Type B pancreatic cell (in vitro differentiated cells): ENCODE data around the gene LMCD1. TPM values are rescaled to one million over a fixed set of nuclear protein-coding genes. Genes with fewer than 3 reads are reported as not detected.

Experiments
- DNase-seq: peaks from one replicate; pipeline ENCODE4 v3.0.0; 2021; ENCODE audit warnings: mixed read lengths; ENCODE audit not compliant: unreplicated experiment; ENCODE audit errors: extremely low spot score
- H3K27ac Mint-ChIP-seq: 2 replicates; pipeline ENCODE4 v1.8.0; 2021; ENCODE audit warnings: mild to moderate bottlenecking, mixed read lengths
- H3K27me3 Mint-ChIP-seq: 2 replicates; pipeline ENCODE4 v1.8.0; 2021; ENCODE audit warnings: mixed read lengths
- H3K36me3 Mint-ChIP-seq: 2 replicates; pipeline ENCODE4 v1.8.0; 2021; ENCODE audit warnings: mixed read lengths
- H3K4me1 Mint-ChIP-seq: one replicate; pipeline ENCODE4 v1.8.0; 2021; ENCODE audit warnings: mixed read lengths; ENCODE audit not compliant: unreplicated experiment
- H3K4me3 Mint-ChIP-seq: 2 replicates; pipeline ENCODE4 v1.8.0; 2021; ENCODE audit warnings: mild to moderate bottlenecking, mixed read lengths
- H3K9me3 Mint-ChIP-seq: 2 replicates; pipeline ENCODE4 v1.8.0; 2021; ENCODE audit warnings: mixed read lengths
- total RNA-seq: library from RNA; stranded (reverse); gene quantifications from 2 replicates; pipeline ENCODE4 v1.2.1, GENCODE V29; 2021; ENCODE audit warnings: low replicate concordance
- TF ChIP-seq, protein P1 (sequence below): fragments of 200-600 bp; sonication (generic); conservative IDR thresholded peaks from 2 replicates; pipeline ENCODE4 v1.5.0; 2021; ENCODE audit warnings: antibody characterized with exemption, mild to moderate bottlenecking

LMCD1 gene
- total RNA-seq, 1 donor from 2014 or later, result 33.1 TPM

DNA sequence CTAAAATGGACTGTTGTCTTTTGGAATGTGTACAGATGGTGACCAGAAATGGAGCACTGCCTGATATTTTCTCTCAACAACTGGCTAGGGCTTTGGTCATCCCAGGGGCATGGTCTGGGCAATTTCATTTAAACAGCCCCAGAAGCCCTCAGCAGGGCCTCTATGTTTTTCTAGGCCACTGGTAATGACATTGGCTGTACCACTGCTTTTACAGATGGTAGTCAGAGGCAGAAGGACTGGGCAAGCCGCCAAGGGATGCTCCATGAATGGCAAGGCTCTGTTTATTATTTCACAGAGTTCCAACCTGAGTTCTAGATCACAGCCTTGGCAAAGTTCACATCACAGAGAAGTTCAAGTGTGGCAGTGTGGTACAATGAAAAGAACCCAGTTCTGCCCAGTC is 37.0 kb upstream of the LMCD1 start:
- H3K27me3 Mint-ChIP-seq, result peaks cover 3% of the 10 kb centered on the region
- peaks cover 5% of the 10 kb centered on the region for H3K9me3 Mint-ChIP-seq
- peaks cover 4% of the 10 kb centered on the region for H3K4me1 Mint-ChIP-seq
- TF ChIP-seq, protein P1, sequence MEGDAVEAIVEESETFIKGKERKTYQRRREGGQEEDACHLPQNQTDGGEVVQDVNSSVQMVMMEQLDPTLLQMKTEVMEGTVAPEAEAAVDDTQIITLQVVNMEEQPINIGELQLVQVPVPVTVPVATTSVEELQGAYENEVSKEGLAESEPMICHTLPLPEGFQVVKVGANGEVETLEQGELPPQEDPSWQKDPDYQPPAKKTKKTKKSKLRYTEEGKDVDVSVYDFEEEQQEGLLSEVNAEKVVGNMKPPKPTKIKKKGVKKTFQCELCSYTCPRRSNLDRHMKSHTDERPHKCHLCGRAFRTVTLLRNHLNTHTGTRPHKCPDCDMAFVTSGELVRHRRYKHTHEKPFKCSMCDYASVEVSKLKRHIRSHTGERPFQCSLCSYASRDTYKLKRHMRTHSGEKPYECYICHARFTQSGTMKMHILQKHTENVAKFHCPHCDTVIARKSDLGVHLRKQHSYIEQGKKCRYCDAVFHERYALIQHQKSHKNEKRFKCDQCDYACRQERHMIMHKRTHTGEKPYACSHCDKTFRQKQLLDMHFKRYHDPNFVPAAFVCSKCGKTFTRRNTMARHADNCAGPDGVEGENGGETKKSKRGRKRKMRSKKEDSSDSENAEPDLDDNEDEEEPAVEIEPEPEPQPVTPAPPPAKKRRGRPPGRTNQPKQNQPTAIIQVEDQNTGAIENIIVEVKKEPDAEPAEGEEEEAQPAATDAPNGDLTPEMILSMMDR, result no peak
- DNase-seq, result no peak
- H3K27ac Mint-ChIP-seq, result no peak overlapping the region
- H3K36me3 Mint-ChIP-seq, result no peaks in the 10 kb centered on the region
- H3K4me3 Mint-ChIP-seq, result no peak overlapping the region

DNA sequence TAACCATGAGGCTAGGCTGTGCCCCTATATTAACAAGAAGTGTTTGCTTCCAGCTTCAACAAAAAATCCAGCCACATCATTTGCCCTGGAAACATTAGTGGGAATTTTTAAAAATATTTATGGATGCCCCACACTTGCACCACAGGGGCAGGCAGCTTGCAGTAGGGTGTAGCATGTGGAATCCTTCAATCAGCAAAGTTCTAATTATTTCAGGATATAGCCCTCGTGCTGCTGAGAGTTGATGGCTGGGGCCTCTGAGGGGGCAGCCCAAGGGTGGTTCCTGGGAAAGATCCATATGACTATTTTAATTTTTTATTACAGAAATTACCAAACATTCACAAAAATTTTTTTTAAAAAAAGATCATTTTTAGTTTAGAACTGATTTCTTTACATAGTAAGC is 35.1 kb upstream of the LMCD1 start:
- no peak for DNase-seq
- Mint-ChIP-seq H3K9me3 (no peaks in the 10 kb centered on the region), H3K4me3 (no peak overlapping the region), H3K36me3 (no peaks in the 10 kb centered on the region), H3K27me3 (peaks cover 3% of the 10 kb centered on the region), H3K27ac (no peak overlapping the region), H3K4me1 (no peaks in the 10 kb centered on the region)
- TF ChIP-seq, protein P1, result no peak

DNA sequence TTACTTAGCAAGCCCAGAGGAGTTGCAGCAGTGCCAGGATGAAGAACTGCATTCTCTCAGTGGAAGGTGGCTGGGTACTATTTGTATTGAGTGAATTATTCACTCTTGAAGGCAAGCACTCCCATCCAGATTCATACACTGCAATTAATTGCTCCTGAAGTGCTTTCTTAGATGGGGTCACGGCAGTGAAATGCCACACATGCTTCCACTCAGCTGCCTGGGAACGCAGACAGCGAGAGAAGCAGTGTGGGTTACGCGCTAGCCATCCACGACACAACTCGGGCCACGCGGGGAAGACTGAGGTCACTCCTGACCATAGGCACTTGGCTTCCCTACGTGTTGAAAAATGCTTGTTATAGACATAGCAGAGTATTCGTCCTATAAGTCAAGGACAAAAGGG is 30.8 kb upstream of the LMCD1 start:
- TF ChIP-seq, protein P1, result no peak
- Mint-ChIP-seq H3K36me3 (no peaks in the 10 kb centered on the region), H3K4me1 (no peaks in the 10 kb centered on the region), H3K9me3 (no peaks in the 10 kb centered on the region), H3K4me3 (no peak overlapping the region), H3K27me3 (no peaks in the 10 kb centered on the region), H3K27ac (no peak overlapping the region)
- DNase-seq, result no peak

DNA sequence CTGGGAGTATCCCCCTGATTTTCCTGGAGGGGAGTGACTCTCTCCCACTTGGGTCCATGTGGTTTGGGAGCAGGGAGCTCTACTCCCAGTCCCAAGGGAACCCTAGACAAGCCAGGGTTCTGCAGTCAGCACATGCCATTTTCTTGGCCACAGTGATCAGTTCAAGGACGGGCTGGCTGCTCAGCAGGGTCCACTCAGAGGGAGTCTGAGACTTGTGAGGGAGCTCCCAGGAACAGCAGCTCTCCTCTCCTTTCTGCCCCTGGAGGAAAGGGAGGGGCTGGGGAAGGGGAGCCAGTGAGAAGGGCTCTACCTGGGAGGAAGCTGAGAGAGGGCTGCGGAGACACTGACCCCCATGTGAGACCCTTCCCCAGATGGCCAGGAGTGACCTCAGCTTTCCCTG is 29.1 kb upstream of the LMCD1 start:
- H3K27me3 Mint-ChIP-seq, result no peaks in the 10 kb centered on the region
- H3K4me1 Mint-ChIP-seq, result no peaks in the 10 kb centered on the region

DNA sequence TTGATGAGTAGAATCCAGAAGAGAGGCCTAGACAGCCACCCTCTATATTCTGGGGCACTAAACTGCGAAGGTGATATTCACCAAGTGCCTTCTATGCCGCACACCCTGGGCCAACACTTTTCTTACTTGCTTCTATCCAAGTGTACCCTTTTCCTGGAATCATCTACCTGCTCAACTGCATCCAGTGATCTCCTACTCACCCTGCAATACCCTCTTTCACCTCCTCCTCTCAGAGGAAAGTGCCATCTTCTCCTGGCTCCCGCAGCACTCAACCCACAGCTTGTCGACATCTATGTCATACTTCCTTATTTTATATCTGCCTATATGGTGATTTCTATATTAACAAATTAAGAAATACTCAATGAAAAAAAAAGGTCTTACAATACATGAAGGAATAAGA is 28.6 kb upstream of the LMCD1 start:
- DNase-seq, result no peak
- Mint-ChIP-seq H3K36me3 (no peaks in the 10 kb centered on the region), H3K4me3 (no peak overlapping the region), H3K9me3 (no peaks in the 10 kb centered on the region), H3K27me3 (no peaks in the 10 kb centered on the region), H3K27ac (no peak overlapping the region), H3K4me1 (no peaks in the 10 kb centered on the region)
- TF ChIP-seq, protein P1, result no peak

More for the DNA sequence above, 29.1 kb upstream of the LMCD1 start:
- TF ChIP-seq, protein P1, result no peak
- H3K4me3 Mint-ChIP-seq, result no peak overlapping the region
- H3K9me3 Mint-ChIP-seq, result no peaks in the 10 kb centered on the region
- H3K36me3 Mint-ChIP-seq, result no peaks in the 10 kb centered on the region
- no peak overlapping the region for H3K27ac Mint-ChIP-seq
- no peak for DNase-seq

DNA sequence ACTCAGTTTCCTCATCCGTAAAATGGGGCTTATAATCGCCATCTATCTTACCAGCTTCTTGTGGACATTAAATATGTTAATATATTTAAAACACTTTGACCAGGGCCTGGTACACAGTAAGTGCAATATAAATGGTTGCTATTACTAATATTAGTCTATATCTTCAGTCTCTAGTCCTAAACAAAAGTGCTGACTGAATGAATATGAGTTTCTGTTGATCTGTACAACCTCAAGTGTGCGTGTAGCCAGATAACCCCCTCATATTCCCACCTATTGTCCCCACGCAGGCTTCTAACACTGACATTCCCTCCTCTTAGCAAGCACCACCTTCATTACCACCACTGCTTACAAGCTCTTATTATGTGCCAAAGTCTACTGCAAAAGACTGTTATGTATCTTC is 27.6 kb upstream of the LMCD1 start:
- TF ChIP-seq, protein P1, result no peak
- Mint-ChIP-seq H3K9me3 (peaks cover 2% of the 10 kb centered on the region), H3K4me1 (no peaks in the 10 kb centered on the region), H3K27ac (no peak overlapping the region), H3K4me3 (no peak overlapping the region), H3K36me3 (no peaks in the 10 kb centered on the region), H3K27me3 (no peaks in the 10 kb centered on the region)
- DNase-seq, result no peak
